Calu3 (cell line): Measurements from ENCODE around the gene KIAA1755. TPM values are rescaled to one million over a fixed set of nuclear protein-coding genes. Genes with fewer than 3 reads are reported as not detected.
A peak's percentile ranks its signal among the peaks of the same experiment; 100 is the strongest.

ENCODE experiments used
- BruUV-seq: library from RNA; stranded (reverse); fragments of 400-500 nt; replicated peaks from 2 replicates; lab custom pipeline; 2021; lab: Mats Ljungman, UMichigan
- CTCF ChIA-PET: fragments of 300-600 bp; sonication (Branson Sonifier 250); formaldehyde crosslinking; loops from one replicate; lab custom pipeline; 2022; ENCODE audit warnings: antibody characterized with exemption; lab: Charles Lee
- DNase-seq: peaks from one replicate; pipeline ENCODE4 v3.0.0; 2022
- H3K27ac Mint-ChIP-seq: one replicate; pipeline ENCODE4 v1.8.0; 2022; ENCODE audit warnings: mixed read lengths; ENCODE audit not compliant: unreplicated experiment
- H3K27me3 Mint-ChIP-seq: one replicate; pipeline ENCODE4 v1.8.0; 2022; ENCODE audit warnings: mixed read lengths; ENCODE audit not compliant: unreplicated experiment
- H3K36me3 Mint-ChIP-seq: one replicate; pipeline ENCODE4 v1.8.0; 2022; ENCODE audit warnings: mild to moderate bottlenecking, moderate library complexity, mixed read lengths; ENCODE audit not compliant: insufficient read depth, unreplicated experiment
- H3K4me1 Mint-ChIP-seq: one replicate; pipeline ENCODE4 v1.8.0; 2022; ENCODE audit warnings: mild to moderate bottlenecking, low read depth, mixed read lengths; ENCODE audit not compliant: unreplicated experiment
- H3K4me3 Mint-ChIP-seq: one replicate; pipeline ENCODE4 v1.8.0; 2022; ENCODE audit warnings: mild to moderate bottlenecking, low read depth, moderate library complexity, mixed read lengths; ENCODE audit not compliant: unreplicated experiment
- H3K9me3 Mint-ChIP-seq: one replicate; pipeline ENCODE4 v1.8.0; 2022; ENCODE audit warnings: low read depth, mixed read lengths; ENCODE audit not compliant: unreplicated experiment
- CTCF ChIP-seq: fragments of 200-600 bp; IDR thresholded peaks from one replicate; pipeline ENCODE4 v1.8.0; 2022; ENCODE audit warnings: antibody characterized with exemption; ENCODE audit not compliant: unreplicated experiment
- intact Hi-C: fragments of 100-400 bp; cut with micrococcal nuclease; formaldehyde crosslinking; loops from one replicate; pipeline ENCODE4 v1.10.0; 2022; ENCODE audit not compliant: unreplicated experiment
- total RNA-seq: library from RNA; stranded (reverse); gene quantifications from 2 replicates; pipeline ENCODE4 v1.2.3, GENCODE V29; 2022

Gene KIAA1755
- total RNA-seq, 1 experiment from 2014 or later, result not detected

- intact Hi-C loops, result loop anchor here (5.0 kb wide), 1 partner anchor 660 kb away; no protein-coding TSS in a partner anchor
- no TSS peak for BruUV-seq
- Mint-ChIP-seq H3K36me3 (no peaks in the 10 kb centered on the region), H3K4me1 (peaks cover 38% of the 10 kb centered on the region), H3K27ac (no peak overlapping the region), H3K9me3 (no peaks in the 10 kb centered on the region), H3K27me3 (no peaks in the 10 kb centered on the region), H3K4me3 (no peak overlapping the region)
- TF ChIP-seq CTCF, result peak; percentile 97
- CTCF ChIA-PET, result interaction anchor here (0.8 to 5.9 kb wide), 14 partner anchors 9 to 164 kb away, joined by 3 to 82 read pairs (median 8); partner anchors contain the start of gene TGM2
- peak; percentile 92 for DNase-seq
These were observed 38.2 kb downstream of the KIAA1755 start for GRCh38 chr20:38222231-38222922.

DNA sequence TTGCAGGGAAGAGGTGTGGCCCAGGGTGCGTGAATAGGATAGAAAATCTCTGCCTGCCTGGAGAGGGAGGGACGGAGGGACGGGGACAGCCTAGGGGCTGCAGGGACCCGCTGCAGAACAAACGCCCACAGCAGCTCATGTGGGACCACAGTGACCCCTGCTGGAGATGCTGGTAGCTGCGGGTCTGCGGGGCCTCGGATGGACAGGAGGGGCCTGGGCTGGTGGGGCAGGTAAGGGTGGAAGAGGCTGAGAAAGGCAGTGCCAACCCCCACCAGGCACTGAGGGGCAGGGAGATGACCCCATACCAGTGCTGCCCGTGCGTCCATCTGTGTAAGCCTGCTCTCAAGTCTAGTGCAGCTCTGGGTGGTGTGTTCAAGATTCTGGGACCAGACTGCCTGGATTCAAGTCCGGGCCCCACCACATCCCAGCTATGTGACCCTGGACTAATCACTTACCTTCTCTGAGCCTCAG, 39.4 kb downstream of the KIAA1755 start:
- H3K36me3 Mint-ChIP-seq, result no peaks in the 10 kb centered on the region
- BruUV-seq, result no TSS peak
- no peak overlapping the region for H3K27ac Mint-ChIP-seq
- no peaks in the 10 kb centered on the region for H3K27me3 Mint-ChIP-seq
- H3K4me3 Mint-ChIP-seq, result no peak overlapping the region
- intact Hi-C loops, result loop anchor here (1.0 to 5.0 kb wide), 6 partner anchors 48 to 659 kb away; no protein-coding TSS in a partner anchor
- no peaks in the 10 kb centered on the region for H3K9me3 Mint-ChIP-seq
- H3K4me1 Mint-ChIP-seq, result peaks cover 38% of the 10 kb centered on the region
- peak; percentile 96 for DNase-seq
- CTCF ChIA-PET, result interaction anchor here (0.5 to 5.9 kb wide), 32 partner anchors 10 to 657 kb away, joined by 3 to 82 read pairs (median 6); partner anchors contain the start of gene TGM2
- TF ChIP-seq CTCF, result peak; percentile 99

DNA sequence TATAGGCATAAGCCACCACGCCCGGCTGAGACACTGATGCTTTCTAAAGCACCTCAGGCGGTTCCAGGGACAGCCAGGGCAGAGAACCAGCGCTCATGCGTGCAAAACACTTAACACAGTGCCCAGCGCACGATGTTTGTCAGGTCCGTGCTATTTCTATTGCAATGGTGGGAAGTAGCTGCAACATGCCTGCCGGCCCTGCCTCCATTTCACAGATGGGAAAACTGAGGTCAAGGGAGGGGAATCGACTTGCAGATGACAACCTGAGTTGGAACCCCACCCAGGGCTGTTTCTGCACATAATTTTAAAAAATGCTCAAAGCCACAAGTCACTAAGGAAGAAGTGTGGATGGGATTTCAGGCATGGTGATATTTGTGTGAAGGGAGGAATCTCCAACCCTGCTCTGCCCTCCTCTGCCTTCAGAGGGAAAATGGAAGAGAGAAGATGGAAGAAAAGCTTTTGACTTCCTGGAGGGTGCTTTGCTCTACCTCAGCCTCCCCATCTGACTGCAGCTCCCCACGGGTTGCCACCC, 39.9 kb downstream of the KIAA1755 start:
- H3K4me1 Mint-ChIP-seq, result peaks cover 38% of the 10 kb centered on the region
- no peak for DNase-seq
- H3K36me3 Mint-ChIP-seq, result no peaks in the 10 kb centered on the region
- no TSS peak for BruUV-seq
- intact Hi-C loops, result loop anchor here (1.0 to 5.0 kb wide), 6 partner anchors 47 to 658 kb away; no protein-coding TSS in a partner anchor
- no peaks in the 10 kb centered on the region for H3K27me3 Mint-ChIP-seq
- CTCF ChIA-PET, result interaction anchor here (0.6 to 5.9 kb wide), 28 partner anchors 11 to 657 kb away, joined by 3 to 82 read pairs (median 6); partner anchors contain the start of gene TGM2
- H3K4me3 Mint-ChIP-seq, result no peak overlapping the region
- no peaks in the 10 kb centered on the region for H3K9me3 Mint-ChIP-seq
- no peak overlapping the region for H3K27ac Mint-ChIP-seq
- no peak for TF ChIP-seq CTCF

- no peak overlapping the region for H3K4me3 Mint-ChIP-seq
- no TSS peak for BruUV-seq
- H3K27me3 Mint-ChIP-seq, result no peaks in the 10 kb centered on the region
- no peak for DNase-seq
- no peak overlapping the region for H3K27ac Mint-ChIP-seq
- TF ChIP-seq CTCF, result no peak
- no peaks in the 10 kb centered on the region for H3K36me3 Mint-ChIP-seq
- intact Hi-C loops, result loop anchor here (2.0 kb wide), 1 partner anchor 318 kb away; no protein-coding TSS in a partner anchor
- H3K4me1 Mint-ChIP-seq, result peaks cover 38% of the 10 kb centered on the region
- H3K9me3 Mint-ChIP-seq, result no peaks in the 10 kb centered on the region
- CTCF ChIA-PET, result interaction anchor here (0.6 to 5.9 kb wide), 11 partner anchors 31 to 729 kb away, joined by 3 to 82 read pairs (median 4); no protein-coding TSS in a partner anchor
These were observed 41.3 kb downstream of the KIAA1755 start for GRCh38 chr20:38219006-38219950.
